Thyroid gland (tissue), 4 donors: ENCODE measurements around the gene MIB2.

Experiments
- POLR2A ChIP-seq, 2 donors: fragments of 450-650 bp; IDR thresholded peaks; one replicate each; pipeline ENCODE4 v1.6.1; 2017; ENCODE audit warnings: antibody characterized with exemption in 2 of 2, mild to moderate bottlenecking in 2 of 2, moderate library complexity in 1 of 2
- TF ChIP-seq, protein P1 (sequence below), 6 experiments: fragments of 200-600 bp in 3 of 6; fragments of 450-650 bp in 3 of 6; sonication (generic) in 3 of 6; IDR thresholded peaks; one replicate each; pipeline ENCODE4 v1.5.1; 2016 to 2019; ENCODE audit warnings: antibody characterized with exemption in 6 of 6, mild to moderate bottlenecking in 2 of 6, inconsistent platforms in 1 of 6, moderate library complexity in 1 of 6

DNA sequence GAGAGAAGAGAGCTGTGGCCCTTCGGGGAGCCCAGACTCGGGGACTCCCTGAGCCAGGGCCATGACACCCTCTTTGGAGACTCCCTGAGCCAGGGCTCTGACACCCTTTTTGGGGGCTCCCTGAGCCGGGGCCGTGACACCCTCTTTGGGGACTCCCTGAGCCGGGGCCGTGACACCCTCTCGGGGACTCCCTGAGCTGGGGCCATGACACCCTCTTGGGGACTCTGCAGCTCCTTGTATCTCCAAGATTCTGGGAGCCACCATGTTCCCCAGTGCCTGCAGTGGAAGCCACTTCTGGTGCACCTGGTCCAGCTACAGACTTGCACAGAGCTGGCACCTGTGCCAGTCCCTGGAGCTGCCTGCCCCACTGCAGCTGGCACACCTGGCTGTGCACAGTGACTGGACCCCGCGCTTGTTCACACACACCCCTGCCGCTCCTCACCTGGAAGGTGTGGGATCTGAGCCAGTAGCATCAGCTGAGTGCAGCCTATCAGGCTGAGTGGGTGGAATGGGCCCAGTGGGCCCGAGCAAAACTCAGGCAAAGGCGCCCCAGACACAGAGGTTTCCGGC, 36.8 kb upstream of the MIB2 start:
- no peak for TF ChIP-seq POLR2A (IDR thresholded peaks at IDR 0.05)
- TF ChIP-seq, protein P1, sequence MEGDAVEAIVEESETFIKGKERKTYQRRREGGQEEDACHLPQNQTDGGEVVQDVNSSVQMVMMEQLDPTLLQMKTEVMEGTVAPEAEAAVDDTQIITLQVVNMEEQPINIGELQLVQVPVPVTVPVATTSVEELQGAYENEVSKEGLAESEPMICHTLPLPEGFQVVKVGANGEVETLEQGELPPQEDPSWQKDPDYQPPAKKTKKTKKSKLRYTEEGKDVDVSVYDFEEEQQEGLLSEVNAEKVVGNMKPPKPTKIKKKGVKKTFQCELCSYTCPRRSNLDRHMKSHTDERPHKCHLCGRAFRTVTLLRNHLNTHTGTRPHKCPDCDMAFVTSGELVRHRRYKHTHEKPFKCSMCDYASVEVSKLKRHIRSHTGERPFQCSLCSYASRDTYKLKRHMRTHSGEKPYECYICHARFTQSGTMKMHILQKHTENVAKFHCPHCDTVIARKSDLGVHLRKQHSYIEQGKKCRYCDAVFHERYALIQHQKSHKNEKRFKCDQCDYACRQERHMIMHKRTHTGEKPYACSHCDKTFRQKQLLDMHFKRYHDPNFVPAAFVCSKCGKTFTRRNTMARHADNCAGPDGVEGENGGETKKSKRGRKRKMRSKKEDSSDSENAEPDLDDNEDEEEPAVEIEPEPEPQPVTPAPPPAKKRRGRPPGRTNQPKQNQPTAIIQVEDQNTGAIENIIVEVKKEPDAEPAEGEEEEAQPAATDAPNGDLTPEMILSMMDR (IDR thresholded peaks at IDR 0.05) = no peak
